HG03175 (cell line): ENCODE data around the gene ACTC1.

ENCODE experiments used
- ATAC-seq: cut with Tn5 transposase; IDR thresholded peaks from one replicate; pipeline ENCODE4 v1.9.1; 2021; ENCODE audit warnings: mild to moderate bottlenecking, moderate library complexity; ENCODE audit not compliant: unreplicated experiment

ACTC1 gene

GRCh38 chr15:34759992-34760391 is 35.4 kb downstream of the ACTC1 start:
- no peak for ATAC-seq

GRCh38 chr15:34759347-34759746 is 36.0 kb downstream of the ACTC1 start:
- no peak for ATAC-seq

GRCh38 chr15:34757262-34757661 is 38.1 kb downstream of the ACTC1 start:
- no peak for ATAC-seq

- no peak for ATAC-seq
These were observed 40.0 kb downstream of the ACTC1 start for GRCh38 chr15:34755419-34755773.

- no peak for ATAC-seq
These were observed 40.5 kb downstream of the ACTC1 start, which contains the start of gene GJD2 for GRCh38 chr15:34754674-34755418. TSS of gene GJD2 (minus strand) at chr15:34754998. CDS start at chr15:34754488, 510 bp downstream.

GRCh38 chr15:34754171-34754601 is 41.2 kb downstream of the ACTC1 start:
- ATAC-seq, result no peak

GRCh38 chr15:34753236-34753894 is 42.0 kb downstream of the ACTC1 start:
- no peak for ATAC-seq

- no peak for ATAC-seq
These were observed 45.7 kb downstream of the ACTC1 start for GRCh38 chr15:34749691-34750090.
